HepG2 (cell line): ENCODE data around the gene GPR87. TPM values are rescaled to one million over a fixed set of nuclear protein-coding genes. Genes with fewer than 3 reads are reported as not detected.

Experiments
- ATAC-seq: fragments of 200-7000 bp; cut with Tn5 transposase; 3 replicates; pipeline ENCODE4 v1.9.1; 2020; ENCODE audit warnings: mild to moderate bottlenecking, moderate library complexity
- BruUV-seq: library from RNA; stranded (reverse); fragments of 400-500 nt; replicated peaks from 2 replicates; lab custom pipeline; 2021; lab: Mats Ljungman, UMichigan
- CTCF ChIA-PET: fragments of 300-600 bp; formaldehyde crosslinking; extraction: SDS; loops from one replicate; lab custom pipeline; 2021; ENCODE audit warnings: low total read pairs, inconsistent platforms, low intra/inter-chr PET ratio; lab: Yijun Ruan, JAX
- POLR2A ChIA-PET: fragments of 350-600 bp; sonication (Branson Sonifier 250); formaldehyde crosslinking; loops from one replicate; lab custom pipeline; 2020; ENCODE audit warnings: antibody characterized with exemption, inconsistent platforms; lab: Yijun Ruan, JAX
- DNase-seq: peaks from one replicate; pipeline ENCODE4 v3.0.0-alpha.2; 2015; ENCODE audit warnings: low spot score
- FAIRE-seq: peaks from 3 replicates; lab custom pipeline; 2011; peaks lifted over from hg19 to GRCh38; lab: Jason Lieb, UNC
- H2AFZ ChIP-seq: one replicate; pipeline ENCODE4 v1.6.1; 2011; ENCODE audit warnings: low read length, inconsistent platforms
- H3K27ac ChIP-seq: fragments of 300-600 bp; 3 replicates; pipeline ENCODE4 v1.8.0; 2011; ENCODE audit warnings: mixed run types, mild to moderate bottlenecking, mixed read lengths, low read length, inconsistent platforms; ENCODE audit not compliant: insufficient read depth; ENCODE audit errors: extremely low read length
- H3K27me3 ChIP-seq, 2 experiments: fragments of 200-600 bp in 1 of 2; 2 replicates in 1 of 2; 3 replicates in 1 of 2; pipeline versions ENCODE4 v1.6.0 to v1.8.0; 2011; ENCODE audit warnings: low read length in 2 of 2, mild to moderate bottlenecking in 2 of 2, moderate library complexity in 2 of 2, inconsistent platforms in 1 of 2; ENCODE audit not compliant: insufficient read depth in 2 of 2, control insufficient read depth in 1 of 2
- H3K36me3 ChIP-seq, 2 experiments: fragments of 200-600 bp in 1 of 2; replicated peaks in 1 of 2; 2 replicates in 1 of 2; 3 replicates in 1 of 2; pipeline versions ENCODE4 v1.5.1 to v1.8.0; 2011; ENCODE audit warnings: low read length in 2 of 2, inconsistent platforms in 1 of 2; ENCODE audit not compliant: insufficient read depth in 2 of 2, control insufficient read depth in 1 of 2
- H3K4me1 ChIP-seq: 2 replicates; pipeline ENCODE4 v1.5.1; 2012; ENCODE audit warnings: low read length, inconsistent platforms; ENCODE audit not compliant: insufficient read depth
- H3K4me2 ChIP-seq: 2 replicates; pipeline ENCODE4 v1.6.0; 2011; ENCODE audit warnings: low read depth, low read length, inconsistent platforms
- H3K4me3 ChIP-seq, 3 experiments: fragments of 200-600 bp in 1 of 3; sonication (generic), shearing (Covaris generic) in 1 of 3; replicated peaks in 1 of 3; 2 replicates each; pipeline ENCODE4 v1.5.1; 2011 to 2016; ENCODE audit warnings: low read length in 3 of 3, inconsistent platforms in 2 of 3, low read depth in 2 of 3, mild to moderate bottlenecking in 2 of 3, control low read depth in 1 of 3, mixed read lengths in 1 of 3; ENCODE audit not compliant: insufficient read depth in 1 of 3
- H3K79me2 ChIP-seq: one replicate; pipeline ENCODE4 v1.6.1; 2011; ENCODE audit warnings: low read length, inconsistent platforms; ENCODE audit not compliant: insufficient read depth
- H3K9ac ChIP-seq: 2 replicates; pipeline ENCODE4 v1.6.0; 2011; ENCODE audit warnings: mild to moderate bottlenecking, low read depth, low read length, inconsistent platforms; ENCODE audit not compliant: insufficient read depth
- H3K9me3 ChIP-seq: 2 replicates; pipeline ENCODE4 v1.5.1; 2012; ENCODE audit warnings: mild to moderate bottlenecking, low read length
- H4K20me1 ChIP-seq: 2 replicates; pipeline ENCODE4 v1.6.0; 2011; ENCODE audit warnings: inconsistent platforms, mild to moderate bottlenecking, low read length, moderate library complexity; ENCODE audit not compliant: insufficient read depth
- GABPA ChIP-seq, 2 experiments: IDR thresholded peaks; 2 replicates each; pipeline ENCODE4 v1.6.1; 2011 to 2016; ENCODE audit warnings: low read depth in 2 of 2, low read length in 1 of 2, missing biosample characterization in 1 of 2, missing genetic modification characterization in 1 of 2
- LCORL ChIP-seq, 2 experiments: fragments of 450-650 bp in 1 of 2; sonication (generic) in 1 of 2; formaldehyde crosslinking in 1 of 2; IDR thresholded peaks; 2 replicates each; pipeline versions ENCODE4 v1.5.0 to v1.6.1; 2017 to 2020; ENCODE audit warnings: antibody characterized with exemption in 1 of 2, missing genetic modification reagents in 1 of 2
- MAFK ChIP-seq, 2 experiments: IDR thresholded peaks in 1 of 2; conservative IDR thresholded peaks in 1 of 2; 2 replicates each; pipeline ENCODE4 v1.6.1; 2011; ENCODE audit warnings: improper control_type of control experiment in 2 of 2, low read length in 2 of 2
- PITX1 ChIP-seq: sonication (generic); formaldehyde crosslinking; IDR thresholded peaks from 2 replicates; pipeline ENCODE4 v1.5.1; 2020; ENCODE audit warnings: mild to moderate bottlenecking, missing genetic modification reagents
- TCF7 ChIP-seq: sonication (generic); IDR thresholded peaks from 2 replicates; pipeline ENCODE4 v1.6.1; 2016; ENCODE audit warnings: antibody characterized with exemption, low read depth
- ZNF350 ChIP-seq: sonication (generic); formaldehyde crosslinking; IDR thresholded peaks from 2 replicates; pipeline ENCODE4 v1.4.0; 2020; ENCODE audit warnings: mild to moderate bottlenecking, low read depth, missing genetic modification reagents, borderline replicate concordance
- ZNF441 ChIP-seq: sonication (generic); formaldehyde crosslinking; IDR thresholded peaks from 2 replicates; pipeline ENCODE4 v1.7.0; 2021; ENCODE audit warnings: missing genetic modification reagents, borderline replicate concordance
- ZNF547 ChIP-seq: sonication (generic); formaldehyde crosslinking; IDR thresholded peaks from 2 replicates; pipeline ENCODE4 v1.5.1; 2020; ENCODE audit warnings: mild to moderate bottlenecking, missing genetic modification reagents
- ZNF678 ChIP-seq: sonication (generic); formaldehyde crosslinking; IDR thresholded peaks from 2 replicates; pipeline ENCODE4 v1.4.0; 2020; ENCODE audit warnings: mild to moderate bottlenecking, missing genetic modification reagents
- ZNF740 ChIP-seq: sonication (generic); formaldehyde crosslinking; IDR thresholded peaks from 2 replicates; pipeline ENCODE4 v1.4.0; 2020; ENCODE audit warnings: missing genetic modification reagents
- WGBS: methylation state at CpG from one replicate; pipeline ENCODE4 v1.1.6; 2017; ENCODE audit warnings: low lambda C conversion rate; 5-methylcytosine and 5-hydroxymethylcytosine counted together
- in situ Hi-C: cut with HindIII; loops from 2 replicates; pipeline ENCODE4 v1.10.0; 2017; ENCODE audit warnings: low pct_unique_long_range_greater_than_20kb; ENCODE audit not compliant: extremely low pct_ligation_motif_present
- intact Hi-C: fragments of 100-400 bp; cut with micrococcal nuclease; formaldehyde crosslinking; loops from one replicate; pipeline ENCODE4 v1.10.0; 2022; ENCODE audit not compliant: unreplicated experiment
- polyA plus RNA-seq, 8 experiments: library from polyadenylated mRNA; depleted of rRNA in 3 of 8; stranded (reverse) in 7 of 8; unstranded in 1 of 8; fragments of >200 nt; fragmentation: Illumina TruSeq in 4 of 8; extraction: Trizol in 4 of 8; gene quantifications; 2 replicates each; pipeline versions ENCODE4 v1.2.1 to v1.2.3, GENCODE V29; 2011 to 2016; ENCODE audit warnings: low read depth in 4 of 8, missing spikeins in 1 of 8, mixed read lengths in 1 of 8; ENCODE audit not compliant: insufficient read depth in 1 of 8
- total RNA-seq, 5 experiments: library from RNA; depleted of rRNA; stranded (reverse); fragments of >200 nt; fragmentation: Illumina TruSeq; extraction: Trizol; gene quantifications; 2 replicates each; pipeline ENCODE4 v1.2.3, GENCODE V29; 2016; ENCODE audit warnings: low read depth in 1 of 5
- TF ChIP-seq, protein P1 (sequence below): IDR thresholded peaks from 2 replicates; pipeline ENCODE4 v1.6.1; 2018; ENCODE audit warnings: missing genetic modification reagents

The GPR87 gene
- total and polyA plus RNA-seq, 2 of the 13 experiments (the other 11 are each of a cell fraction or from before 2014, with no cell fraction given): not detected

DNA sequence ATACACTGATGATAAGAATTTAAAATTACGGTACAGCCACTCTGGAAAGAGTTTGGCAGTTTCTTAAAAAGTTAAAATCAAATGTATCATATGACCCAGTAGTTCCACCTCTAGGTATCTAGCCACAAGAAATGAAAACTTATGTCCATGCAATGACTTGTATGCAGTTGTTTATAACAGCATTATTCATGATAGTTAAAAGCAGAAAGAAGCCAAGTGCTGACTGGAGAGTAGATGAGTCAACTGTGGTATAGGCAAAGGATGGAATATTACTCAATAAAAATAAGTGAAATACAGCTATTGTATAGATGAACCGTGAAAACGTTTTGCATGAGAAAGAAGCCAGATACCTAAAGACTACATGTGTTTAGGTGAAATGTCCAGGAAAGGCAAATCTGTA lies 14.8 kb downstream of the GPR87 start:
- no peak overlapping the region for H3K4me2 ChIP-seq
- H3K27me3 ChIP-seq: no peaks in the 10 kb centered on the region
- DNase-seq: no peak
- in situ Hi-C loops (no loop called here), intact Hi-C loops (no loop called here)
- CTCF ChIA-PET: no interaction called here
- FAIRE-seq: no peak
- peaks cover 10% of the 10 kb centered on the region for H3K4me1 ChIP-seq
- POLR2A ChIA-PET: no interaction called here
- 32% methylated on average over 3 of the region's 3 CpGs for WGBS
- no peak overlapping the region for H3K9ac ChIP-seq
- H3K27ac ChIP-seq: no peak overlapping the region
- H3K4me3 ChIP-seq: no peak overlapping the region
- no peak overlapping the region for H2AFZ ChIP-seq
- no peaks in the 10 kb centered on the region for H4K20me1 ChIP-seq
- H3K9me3 ChIP-seq: no peaks in the 10 kb centered on the region
- no peaks in the 10 kb centered on the region for H3K36me3 ChIP-seq
- no peaks in the 10 kb centered on the region for H3K79me2 ChIP-seq
- no peak for ATAC-seq
- BruUV-seq: no TSS peak
- TF ChIP-seq ZNF678: no peak
- TF ChIP-seq ZNF441 (CRISPR knock-in tag): no peak
- TF ChIP-seq ZNF350: no peak
- no peak for TF ChIP-seq LCORL (IDR thresholded peaks at IDR 0.05)
- TF ChIP-seq LCORL (CRISPR knock-in tag; IDR thresholded peaks at IDR 0.05): no peak
- TF ChIP-seq, all 625 proteins: peak for 0

GRCh38 chr3:151300539-151300938 lies 16.1 kb downstream of the GPR87 start:
- ATAC-seq (no peak), FAIRE-seq (no peak)
- intact Hi-C loops: no loop called here
- Histone ChIP-seq H3K9ac (no peak overlapping the region), H3K79me2 (no peaks in the 10 kb centered on the region), H3K36me3 (no peaks in the 10 kb centered on the region), H3K4me3 (no peak overlapping the region)
- POLR2A ChIA-PET: no interaction called here
- in situ Hi-C loops: no loop called here
- TF ChIP-seq ZNF740 (CRISPR knock-in tag) (no peak), MAFK (conservative IDR thresholded peaks at IDR 0.05 in 1 of 2, IDR thresholded peaks at IDR 0.05 in 1 of 2; ENCODE audit: low read length in 2 of 2) (peak; percentile 21 to 26; a peak in 2 of 4 replicates), ZNF547 (CRISPR knock-in tag) (no peak), PITX1 (no peak), TCF7 (no peak), GABPA (IDR thresholded peaks at IDR 0.05; ENCODE audit: low read depth, low read length) (no peak), GABPA (CRISPR knock-in tag; IDR thresholded peaks at IDR 0.05; ENCODE audit: low read depth) (no peak)
- TF ChIP-seq, protein P1, sequence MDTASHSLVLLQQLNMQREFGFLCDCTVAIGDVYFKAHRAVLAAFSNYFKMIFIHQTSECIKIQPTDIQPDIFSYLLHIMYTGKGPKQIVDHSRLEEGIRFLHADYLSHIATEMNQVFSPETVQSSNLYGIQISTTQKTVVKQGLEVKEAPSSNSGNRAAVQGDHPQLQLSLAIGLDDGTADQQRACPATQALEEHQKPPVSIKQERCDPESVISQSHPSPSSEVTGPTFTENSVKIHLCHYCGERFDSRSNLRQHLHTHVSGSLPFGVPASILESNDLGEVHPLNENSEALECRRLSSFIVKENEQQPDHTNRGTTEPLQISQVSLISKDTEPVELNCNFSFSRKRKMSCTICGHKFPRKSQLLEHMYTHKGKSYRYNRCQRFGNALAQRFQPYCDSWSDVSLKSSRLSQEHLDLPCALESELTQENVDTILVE (CRISPR knock-in tag): no peak
- TF ChIP-seq, all 625 proteins: peak for 1
- BruUV-seq: no TSS peak
- CTCF ChIA-PET: no interaction called here
- WGBS: 40% methylated on average over 1 of the region's 1 CpG
- Histone ChIP-seq H3K27ac (no peak overlapping the region), H3K4me2 (no peak overlapping the region), H3K4me1 (peaks cover 10% of the 10 kb centered on the region), H4K20me1 (no peaks in the 10 kb centered on the region), H2AFZ (no peak overlapping the region), H3K27me3 (no peaks in the 10 kb centered on the region), H3K9me3 (no peaks in the 10 kb centered on the region)
- DNase-seq: no peak
